Lung (tissue), 12 donors: ENCODE data around the gene LCN2. TPM values are rescaled to one million over a fixed set of nuclear protein-coding genes. Genes with fewer than 3 reads are reported as not detected.

ENCODE experiments used
- ATAC-seq: fragments of 200-7000 bp; cut with Tn5 transposase; one replicate; pipeline ENCODE4 v1.9.1; 2020; ENCODE audit warnings: moderate number of reproducible peaks; ENCODE audit not compliant: insufficient read depth, low FRiP score
- DNase-seq, 3 donors: peaks; one replicate each; pipeline ENCODE4 v3.0.0-alpha.2; 2013 to 2017
- H3K27ac ChIP-seq, 2 donors: one replicate each; pipeline ENCODE4 v1.5.1; 2013; ENCODE audit warnings: mild to moderate bottlenecking in 2 of 2, moderate library complexity in 2 of 2, control low read depth in 1 of 2, inconsistent platforms in 1 of 2, low read depth in 1 of 2, low read length in 1 of 2
- H3K27me3 ChIP-seq, 3 donors: one replicate each; pipeline ENCODE4 v1.5.1; 2013; ENCODE audit warnings: low read length in 2 of 3; ENCODE audit not compliant: control insufficient read depth in 3 of 3, insufficient read depth in 3 of 3
- H3K36me3 ChIP-seq, 4 donors: one replicate each; pipeline ENCODE4 v1.5.1; 2013; ENCODE audit warnings: low read length in 4 of 4, mild to moderate bottlenecking in 1 of 4, moderate library complexity in 1 of 4; ENCODE audit not compliant: control insufficient read depth in 4 of 4, insufficient read depth in 4 of 4
- H3K4me1 ChIP-seq, 5 donors: one replicate each; pipeline ENCODE4 v1.5.1; 2013; ENCODE audit warnings: low read length in 5 of 5, mild to moderate bottlenecking in 2 of 5, moderate library complexity in 1 of 5; ENCODE audit not compliant: control insufficient read depth in 5 of 5, insufficient read depth in 5 of 5
- H3K4me3 ChIP-seq: one replicate; pipeline ENCODE4 v1.5.1; 2013; ENCODE audit warnings: mild to moderate bottlenecking, control low read depth, moderate library complexity
- H3K9ac ChIP-seq, 2 donors: one replicate each; pipeline ENCODE4 v1.5.1; 2013; ENCODE audit warnings: low read length in 2 of 2, control low read depth in 1 of 2; ENCODE audit not compliant: insufficient read depth in 1 of 2
- H3K9me3 ChIP-seq, 4 donors: one replicate each; pipeline ENCODE4 v1.5.1; 2013; ENCODE audit warnings: low read length in 3 of 4, mild to moderate bottlenecking in 1 of 4, moderate library complexity in 1 of 4; ENCODE audit not compliant: control insufficient read depth in 4 of 4, insufficient read depth in 3 of 4
- CTCF ChIP-seq: IDR thresholded peaks from 2 replicates; pipeline ENCODE4 v1.5.1; 2012; ENCODE audit warnings: mild to moderate bottlenecking; ENCODE audit errors: control extremely low read depth, extremely low read depth
- WGBS, 2 donors: extraction: QIAGEN DNeasy Blood & Tissue Kit; methylation state at CpG; one replicate each; pipeline ENCODE4 v1.1.7; 2013; 5-methylcytosine and 5-hydroxymethylcytosine counted together
- polyA plus RNA-seq, 2 donors: library from polyadenylated mRNA; stranded (reverse); fragments of 200-250 nt; gene quantifications; one replicate each; pipeline ENCODE4 v1.2.1, GENCODE V29; 2013
- total RNA-seq, 2 donors: library from RNA; depleted of rRNA in 1 of 2; stranded (reverse); fragments of >200 nt in 1 of 2; gene quantifications; one replicate each; pipeline ENCODE4 v1.2.1, GENCODE V29; 2014 to 2021
- donor health status: control.
- donor health status: control.
- donor health status: Bipolar disorder and iron deficiency.
- donor health status: healthy.
- donor health status: DM: yes; HTN: yes; CAD: no.

LCN2 gene
- total and polyA plus RNA-seq, 4 donors: 114 to 842 (median 295) TPM

- 55 to 59% methylated on average over 10 of the region's 10 CpGs for WGBS, 2 donors
- Histone ChIP-seq H3K4me3 (no peak overlapping the region), H3K36me3 (peaks cover 0 to 29% (median 3%) of the 10 kb centered on the region in 4 donors), H3K27ac (peak overlapping the region in 1 of 2 donors; percentile 13), H3K9me3 (no peaks in the 10 kb centered on the region), H3K4me1 (peaks cover 0 to 15% (median 9%) of the 10 kb centered on the region in 5 donors), H3K27me3 (no peaks in the 10 kb centered on the region), H3K9ac (no peak overlapping the region)
- DNase-seq: no peak
- TF ChIP-seq CTCF: no peak
- no peak for ATAC-seq
Observed at GRCh38 chr9:128125580-128126354, 23.5 kb upstream of the LCN2 start.

- ATAC-seq: peak; percentile 89
- peak; percentile 83 to 94 (median 90) for DNase-seq
- no peak for TF ChIP-seq CTCF
- 0% methylated on average over 56 of the region's 56 CpGs for WGBS, 2 donors
- no peaks in the 10 kb centered on the region for H3K9me3 ChIP-seq
- no peaks in the 10 kb centered on the region for H3K27me3 ChIP-seq
- peak within 1 kb of the TSS; percentile 46 to 63 for H3K9ac ChIP-seq
- peaks cover 0 to 14% (median 3%) of the 10 kb centered on the region in 4 donors for H3K36me3 ChIP-seq
- peaks cover 0 to 18% (median 9%) of the 10 kb centered on the region in 5 donors for H3K4me1 ChIP-seq
- H3K27ac ChIP-seq: peak within 1 kb of the TSS; percentile 95 to 96
- peak within 1 kb of the TSS; percentile 94 for H3K4me3 ChIP-seq
Observed at GRCh38 chr9:128127568-128127989, 21.7 kb upstream of the LCN2 start, which contains the start of gene PTGES2. Gene PTGES2, minus strand, starts transcription at chr9:128127729. Its CDS starts 12 bp downstream, at chr9:128127717.

DNA sequence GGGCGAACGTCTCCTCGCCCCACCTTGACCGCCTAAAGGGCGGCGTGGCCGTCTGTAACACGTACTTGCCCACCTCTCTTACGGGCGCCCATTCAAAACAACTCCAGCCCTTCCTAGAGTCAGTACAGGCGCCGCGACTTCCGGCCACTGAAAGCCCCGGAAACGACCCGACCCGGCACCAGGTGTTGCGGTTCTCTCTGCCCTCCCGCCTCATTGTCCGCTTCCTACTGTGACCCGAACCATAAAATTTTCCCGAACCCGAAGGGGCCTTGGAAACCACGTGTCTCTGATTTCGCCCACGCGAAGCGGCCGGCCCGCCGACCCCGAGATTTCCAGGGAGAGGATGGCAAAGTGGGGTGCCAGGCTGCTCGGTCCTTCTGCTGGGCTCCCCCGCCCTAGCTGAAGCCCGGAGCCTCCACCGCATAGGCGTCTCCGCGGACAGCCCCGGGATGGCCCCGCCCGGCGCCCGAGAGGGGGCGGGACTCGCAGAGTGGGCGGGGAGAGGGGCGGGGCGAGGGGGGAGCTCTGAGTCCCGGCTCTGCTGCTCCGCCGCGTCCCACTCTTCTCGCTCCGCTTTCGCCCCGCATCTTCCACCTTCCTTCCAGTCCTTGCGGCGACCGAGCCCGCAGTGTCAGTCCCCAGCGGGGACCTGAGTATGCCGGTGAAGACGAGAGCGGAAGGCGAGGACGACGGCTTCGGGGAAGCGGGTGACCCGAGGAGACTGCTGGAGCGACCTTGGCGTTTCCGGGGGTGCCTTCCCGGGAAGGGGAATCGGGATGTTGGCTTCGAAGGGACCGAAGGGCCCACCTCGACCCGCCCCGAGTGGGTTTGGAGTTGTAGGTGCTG, 21.0 kb upstream of the LCN2 start:
- 0 to 1% methylated on average over 82 of the region's 82 CpGs for whole genome bisulfite sequencing, 2 donors
- H3K9ac ChIP-seq: peak overlapping the region; percentile 46 to 63
- peaks cover 0 to 10% (median 3%) of the 10 kb centered on the region in 4 donors for H3K36me3 ChIP-seq
- H3K27ac ChIP-seq: peak overlapping the region; percentile 95 to 96
- no peak for TF ChIP-seq CTCF
- peak; percentile 88 to 95 (median 95) for DNase-seq
- no peaks in the 10 kb centered on the region for H3K27me3 ChIP-seq
- peak overlapping the region; percentile 94 for H3K4me3 ChIP-seq
- peak; percentile 88 for ATAC-seq
- peaks cover 0 to 18% (median 9%) of the 10 kb centered on the region in 5 donors for H3K4me1 ChIP-seq
- no peaks in the 10 kb centered on the region for H3K9me3 ChIP-seq
